Heart right ventricle (tissue), 16 donors: Measurements from ENCODE around the gene IVL. TPM values are rescaled to one million over a fixed set of nuclear protein-coding genes. Genes with fewer than 3 reads are reported as not detected.

Source experiments
- ATAC-seq, 8 donors: fragments of 200-7000 bp; cut with Tn5 transposase; one replicate each; pipeline ENCODE4 v1.9.1; 2020; ENCODE audit warnings: mild to moderate bottlenecking in 8 of 8, moderate library complexity in 8 of 8, moderate number of reproducible peaks in 1 of 8
- DNase-seq, 2 donors: peaks; one replicate each; pipeline ENCODE4 v3.0.0-alpha.2; 2020
- H3K27ac ChIP-seq, 10 donors: fragments of 200-600 bp; sonication (generic) in 2 of 10; one replicate each; pipeline versions ENCODE4 v1.5.0 to v1.8.0; 2020 to 2022; ENCODE audit warnings: mild to moderate bottlenecking in 3 of 10
- H3K27me3 ChIP-seq, 7 donors: fragments of 200-600 bp; one replicate each; pipeline ENCODE4 v1.8.0; 2021 to 2022; ENCODE audit warnings: mild to moderate bottlenecking in 2 of 7
- H3K36me3 ChIP-seq, 9 donors: fragments of 200-600 bp; sonication (generic) in 1 of 9; one replicate each; pipeline versions ENCODE4 v1.5.0 to v1.8.0; 2020 to 2022; ENCODE audit warnings: mild to moderate bottlenecking in 2 of 9
- H3K4me1 ChIP-seq, 9 donors: fragments of 200-600 bp; sonication (generic) in 1 of 9; one replicate each; pipeline versions ENCODE4 v1.5.0 to v1.8.0; 2020 to 2022; ENCODE audit warnings: mild to moderate bottlenecking in 4 of 9
- H3K4me3 ChIP-seq, 10 donors: fragments of 200-600 bp; sonication (generic) in 2 of 10; one replicate each; pipeline versions ENCODE4 v1.5.0 to v1.8.0; 2020 to 2022; ENCODE audit warnings: mild to moderate bottlenecking in 7 of 10, moderate library complexity in 2 of 10
- H3K9me3 ChIP-seq, 11 donors: fragments of 200-600 bp in 10 of 11; sonication (generic) in 2 of 11; one replicate each; pipeline versions ENCODE4 v1.5.0 to v1.8.0; 2013 to 2022; ENCODE audit warnings: mild to moderate bottlenecking in 2 of 11, control low read depth in 1 of 11, moderate library complexity in 1 of 11
- CTCF ChIP-seq, 9 donors: fragments of 200-600 bp; sonication (generic) in 2 of 9; IDR thresholded peaks; one replicate each; pipeline versions ENCODE4 v1.5.0 to v1.8.0; 2021 to 2022; ENCODE audit warnings: antibody characterized with exemption in 9 of 9, mild to moderate bottlenecking in 5 of 9, moderate library complexity in 1 of 9
- WGBS, 2 donors: extraction: QIAGEN DNeasy Blood & Tissue Kit; methylation state at CpG; one replicate each; pipeline ENCODE4 v1.1.7; 2013; ENCODE audit warnings: inconsistent platforms in 1 of 2; 5-methylcytosine and 5-hydroxymethylcytosine counted together
- intact Hi-C, 10 donors: fragments of 100-400 bp; cut with DNase I; formaldehyde crosslinking; loops; one replicate each; pipeline versions ENCODE4 v1.11.1 to v1.14.2; 2022
- polyA plus RNA-seq, 2 donors: library from polyadenylated mRNA; stranded (reverse); fragments of 200-250 nt; gene quantifications; one replicate each; pipeline ENCODE4 v1.2.3, GENCODE V29; 2013
- total RNA-seq, 10 donors: library from RNA; stranded (reverse); fragmentation: NEBNext Ultra II Directional in 3 of 10; extraction: Animal tissue kit (Norgen Biotek cat#: 25700) in 3 of 10; gene quantifications; one replicate each; pipeline versions ENCODE4 v1.2.1 to v1.2.4, GENCODE V29; 2021 to 2023
- donor health status: Arrhythmogenic right ventricular cardiomyopathy.
- donor health status: ischemic (EF 13 %, LVEDD 7.1; RV severe dilation, severe dysfunction).
- donor health status: healthy with polysubstance abuse.
- donor health status: DM: no; HTN: yes; CAD: no.
- donor health status: DM: no; HTN: no; CAD: no.
- donor health status: ischemic (EF 25% LVEDD 6.9; RV normal size, moderate dysfunction).
- donor health status: ischemic (EF 25% LVEDD 5.7; RV mildly dilated, moderate dysfunction).
- donor health status: healthy.
- donor health status: DM: yes; HTN: yes; CAD: no.
- donor health status: Ischemic cardiomyopathy.
- donor health status: ischemic (EF 35%, LVEDD 5.7; RV mildly dilated, moderate dysfunction).
- donor health status: nonischemic (EF 11% LVEDD 7.7; RV severe dilation, severe dysfunction).
- donor health status: DM: yes; HTN: yes; CAD: no.
- donor health status: PGD.
- donor health status: ischemic (EF 29% LVEDD 5.4; RV normal size, mild dysfunction).
- donor health status: nonischemic (EF 23%, LVEDD 6.1; RV moderate dilation, normal function).

IVL gene
- total and polyA plus RNA-seq, 12 donors = 0.06 TPM; not detected in 11

DNA sequence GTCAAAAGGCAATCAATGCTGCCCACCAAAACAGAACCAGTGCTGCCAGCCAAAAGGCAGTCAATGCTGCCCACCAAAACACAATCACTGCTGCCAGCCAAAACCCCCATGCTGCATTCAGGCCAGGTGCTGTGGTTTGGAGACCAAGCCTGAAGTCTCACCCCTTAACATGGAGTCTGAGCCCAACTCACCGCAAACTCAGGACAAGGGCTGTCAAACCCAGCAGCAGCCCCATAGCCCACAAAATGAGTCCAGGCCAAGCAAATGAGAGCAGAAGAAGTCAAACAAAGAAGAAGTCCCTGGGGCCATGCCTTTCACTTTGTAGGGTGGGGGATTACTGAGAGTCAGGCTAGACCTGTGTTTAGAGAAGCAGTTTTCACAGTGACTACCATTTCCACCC lies 23.8 kb upstream of the IVL start:
- Histone ChIP-seq H3K27ac (no peak overlapping the region), H3K4me3 (no peak overlapping the region), H3K4me1 (no peaks in the 10 kb centered on the region), H3K9me3 (no peaks in the 10 kb centered on the region), H3K27me3 (no peaks in the 10 kb centered on the region), H3K36me3 (no peaks in the 10 kb centered on the region)
- DNase-seq = no peak
- intact Hi-C loops = no loop called here
- TF ChIP-seq CTCF (IDR thresholded peaks at IDR 0.05) = no peak
- 84 to 94% methylated on average over 1 of the region's 1 CpG for WGBS, 2 donors
- ATAC-seq = no peak

DNA sequence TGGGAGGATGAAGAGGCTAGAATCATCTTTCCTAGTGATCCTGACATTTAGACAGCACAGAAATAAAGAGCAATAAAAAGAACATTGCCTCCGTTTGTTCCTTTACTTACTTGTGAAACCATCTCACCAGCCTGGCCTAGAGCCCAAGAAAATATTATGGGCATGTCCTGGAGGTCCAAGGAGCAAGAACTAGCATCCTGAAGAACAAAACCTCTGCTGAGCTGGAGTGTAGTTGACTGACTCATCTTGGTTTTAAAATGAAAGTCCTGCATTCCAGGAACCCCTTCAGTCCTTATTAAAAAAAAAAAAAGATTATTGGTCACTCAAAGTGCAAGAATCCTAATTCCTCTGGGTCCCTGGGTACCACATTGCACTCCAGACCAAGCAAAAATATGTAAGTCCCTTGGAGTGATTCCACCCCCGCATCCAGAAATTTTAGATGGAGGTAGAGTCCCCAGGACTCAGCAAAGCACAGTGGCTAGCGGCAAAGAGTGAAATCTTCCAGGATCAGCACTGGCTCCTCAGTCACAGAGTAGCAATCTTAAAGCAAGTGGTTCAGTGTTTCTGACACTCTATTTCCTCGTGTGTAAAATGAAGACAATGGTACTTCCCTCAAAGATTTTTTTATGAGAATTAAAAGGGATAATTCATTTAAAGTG lies 23.3 kb upstream of the IVL start:
- no peak for TF ChIP-seq CTCF (IDR thresholded peaks at IDR 0.05)
- Histone ChIP-seq H3K4me1 (no peaks in the 10 kb centered on the region), H3K27me3 (no peaks in the 10 kb centered on the region), H3K27ac (no peak overlapping the region), H3K36me3 (no peaks in the 10 kb centered on the region), H3K4me3 (no peak overlapping the region), H3K9me3 (no peaks in the 10 kb centered on the region)
- DNase-seq (no peak), ATAC-seq (no peak)
- 59 to 69% methylated on average over 4 of the region's 4 CpGs for WGBS, 2 donors
- intact Hi-C loops = no loop called here

- no peaks in the 10 kb centered on the region for H3K27me3 ChIP-seq
- 44 to 48% methylated on average over 3 of the region's 3 CpGs for WGBS, 2 donors
- TF ChIP-seq CTCF (IDR thresholded peaks at IDR 0.05) = no peak
- H3K9me3 ChIP-seq = no peaks in the 10 kb centered on the region
- ATAC-seq (no peak), DNase-seq (no peak)
- H3K4me1 ChIP-seq = no peaks in the 10 kb centered on the region
- intact Hi-C loops = no loop called here
- H3K27ac ChIP-seq = no peak overlapping the region
- H3K36me3 ChIP-seq = no peaks in the 10 kb centered on the region
- H3K4me3 ChIP-seq = no peak overlapping the region
These were observed 22.3 kb upstream of the IVL start for GRCh38 chr1:152886085-152886484.

DNA sequence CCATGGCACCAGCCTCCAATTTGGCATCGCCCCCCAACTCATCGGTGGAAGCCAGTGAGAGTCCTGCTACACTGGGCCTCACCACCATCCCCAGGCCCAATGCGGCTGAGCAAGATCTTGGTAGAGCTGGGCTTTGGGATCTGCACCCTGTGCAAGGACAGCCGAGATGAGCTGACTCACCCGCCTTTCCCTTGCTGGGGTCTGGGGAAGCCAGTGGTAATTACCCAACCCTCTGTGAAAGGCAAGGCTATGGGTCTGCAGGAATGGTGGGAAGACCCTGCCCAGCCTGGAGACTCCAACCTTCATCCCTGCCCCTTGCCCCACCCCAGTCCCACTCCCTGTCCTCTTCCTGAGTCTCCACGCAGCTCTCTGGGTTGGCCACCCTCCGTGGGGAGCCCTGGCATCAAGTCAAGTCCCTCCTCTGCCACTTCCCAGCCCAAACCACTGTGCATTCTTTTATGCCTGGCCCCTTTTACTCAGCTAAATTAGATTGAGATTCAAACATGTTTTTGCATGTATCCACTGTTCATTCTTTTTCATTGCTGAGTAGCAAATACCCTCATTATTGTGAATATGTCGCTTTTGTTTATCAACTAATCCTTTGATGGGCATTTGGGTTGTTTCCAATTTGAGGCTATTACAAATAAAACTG lies 21.5 kb upstream of the IVL start:
- DNase-seq = no peak
- H3K27me3 ChIP-seq = no peaks in the 10 kb centered on the region
- no peaks in the 10 kb centered on the region for H3K4me1 ChIP-seq
- intact Hi-C loops = no loop called here
- H3K4me3 ChIP-seq = no peak overlapping the region
- TF ChIP-seq CTCF (IDR thresholded peaks at IDR 0.05) = no peak
- H3K36me3 ChIP-seq = no peaks in the 10 kb centered on the region
- no peaks in the 10 kb centered on the region for H3K9me3 ChIP-seq
- WGBS, 2 donors = 64 to 70% methylated on average over 8 of the region's 8 CpGs
- no peak for ATAC-seq
- no peak overlapping the region for H3K27ac ChIP-seq
